Stomach (tissue), 4 donors: Measurements from ENCODE around the gene HSD17B12.

Experiments used
- EP300 ChIP-seq: sonication (generic); formaldehyde crosslinking; IDR thresholded peaks from one replicate; pipeline ENCODE4 v1.6.1; 2017; ENCODE audit warnings: antibody characterized with exemption
- POLR2A ChIP-seq, 4 donors: fragments of 450-650 bp; IDR thresholded peaks; one replicate each; pipeline ENCODE4 v1.6.1; 2016; ENCODE audit warnings: antibody characterized with exemption in 4 of 4, control low read depth in 2 of 4, mild to moderate bottlenecking in 1 of 4, moderate library complexity in 1 of 4

- TF ChIP-seq POLR2A (IDR thresholded peaks at IDR 0.05) (no peak), EP300 (no peak)
Measured at GRCh38 chr11:43803766-43804165, 123.2 kb downstream of the HSD17B12 start.
